ENCODE measurements around the gene COL2A1.

Gene COL2A1

GRCh38 chr12:48029491-48030172 lies 25.4 kb upstream of the COL2A1 start:
- DNase-seq = no peak

- DNase-seq = no peak
Observed at GRCh38 chr12:48028541-48029431, 24.5 kb upstream of the COL2A1 start.

- DNase-seq = no peak
Observed at GRCh38 chr12:48027183-48028002, 23.1 kb upstream of the COL2A1 start.

GRCh38 chr12:48026060-48026827 lies 22.0 kb upstream of the COL2A1 start:
- no peak for DNase-seq

GRCh38 chr12:48025281-48025680 lies 21.0 kb upstream of the COL2A1 start:
- no peak for DNase-seq

- no peak for DNase-seq
Observed at GRCh38 chr12:48024735-48025134, 20.5 kb upstream of the COL2A1 start.

GRCh38 chr12:48023386-48023785 lies 19.1 kb upstream of the COL2A1 start:
- no peak for DNase-seq

- no peak for DNase-seq
Observed at GRCh38 chr12:48022676-48023385, 18.6 kb upstream of the COL2A1 start.

- DNase-seq = no peak
Observed at GRCh38 chr12:48022180-48022521, 17.9 kb upstream of the COL2A1 start.

- no peak for DNase-seq
Observed at GRCh38 chr12:48021485-48022179, 17.4 kb upstream of the COL2A1 start.

- DNase-seq = no peak
Observed at GRCh38 chr12:48019639-48020265, 15.5 kb upstream of the COL2A1 start.

GRCh38 chr12:48018618-48018995 lies 14.3 kb upstream of the COL2A1 start:
- no peak for DNase-seq

GRCh38 chr12:48017921-48018617 lies 13.8 kb upstream of the COL2A1 start:
- no peak for DNase-seq

- no peak for DNase-seq
Observed at GRCh38 chr12:48017496-48017895, 13.2 kb upstream of the COL2A1 start.

GRCh38 chr12:48016373-48017020 lies 12.2 kb upstream of the COL2A1 start:
- no peak for DNase-seq

GRCh38 chr12:48015954-48016353 lies 11.7 kb upstream of the COL2A1 start:
- DNase-seq = no peak

- no peak for DNase-seq
Observed at GRCh38 chr12:48015129-48015528, 10.9 kb upstream of the COL2A1 start.

GRCh38 chr12:48013287-48013686 lies 9.0 kb upstream of the COL2A1 start:
- DNase-seq = no peak

GRCh38 chr12:48012070-48012469 lies 7.8 kb upstream of the COL2A1 start:
- DNase-seq = no peak
